HEK293 (cell line): ENCODE data around the gene MLLT1.
A peak's percentile ranks its signal among the peaks of the same experiment; 100 is the strongest.

Source experiments
- CTCF ChIA-PET: fragments of 350-600 bp; formaldehyde crosslinking; extraction: SDS; loops from one replicate; lab custom pipeline; 2021; ENCODE audit warnings: antibody characterized with exemption; lab: Yijun Ruan, JAX
- POLR2A ChIA-PET: fragments of 300-600 bp; formaldehyde crosslinking; extraction: SDS; loops from one replicate; lab custom pipeline; 2020; ENCODE audit warnings: antibody characterized with exemption, inconsistent platforms; lab: Yijun Ruan, JAX
- H3K27ac ChIP-seq: fragments of 200-500 bp; sonication (Bioruptor generic); 2 replicates; pipeline ENCODE4 v1.5.1; 2014; ENCODE audit warnings: low read depth, low read length, control low read depth, inconsistent platforms; ENCODE audit errors: extremely low read depth
- H3K36me3 ChIP-seq, 2 experiments: fragments of 200-500 bp in 1 of 2; sonication (Bioruptor generic) in 1 of 2; 1 replicate in 1 of 2; 2 replicates in 1 of 2; pipeline ENCODE4 v1.5.1; 2014 to 2017; ENCODE audit warnings: inconsistent platforms in 2 of 2, low read length in 2 of 2; ENCODE audit not compliant: control insufficient read depth in 2 of 2, insufficient read depth in 1 of 2
- H3K4me1 ChIP-seq: fragments of 200-500 bp; sonication (Bioruptor generic); 2 replicates; pipeline ENCODE4 v1.5.1; 2014; ENCODE audit warnings: mild to moderate bottlenecking, low read length, inconsistent platforms; ENCODE audit not compliant: control insufficient read depth, insufficient read depth
- H3K4me3 ChIP-seq: 2 replicates; pipeline ENCODE4 v1.5.1; 2011; ENCODE audit warnings: low read depth, mild to moderate bottlenecking, control low read depth, low read length, moderate library complexity
- H3K9me3 ChIP-seq: fragments of 200-500 bp; sonication (Bioruptor generic); 2 replicates; pipeline ENCODE4 v1.5.1; 2014; ENCODE audit warnings: low read depth, low read length, inconsistent platforms; ENCODE audit not compliant: control insufficient read depth, insufficient read depth
- GLIS1 ChIP-seq: fragments of 450-650 bp; formaldehyde crosslinking; IDR thresholded peaks from 2 replicates; pipeline ENCODE4 v1.5.1; 2016; ENCODE audit warnings: missing biosample characterization, missing genetic modification characterization
- IKZF3 ChIP-seq: fragments of 450-650 bp; IDR thresholded peaks from 2 replicates; pipeline ENCODE4 v1.5.0; 2018; ENCODE audit warnings: missing biosample characterization, mild to moderate bottlenecking, missing genetic modification characterization, moderate library complexity
- RBAK ChIP-seq: fragments of 450-650 bp; formaldehyde crosslinking; IDR thresholded peaks from 2 replicates; pipeline ENCODE4 v1.5.1; 2016; ENCODE audit warnings: missing biosample characterization, missing genetic modification characterization
- REPIN1 ChIP-seq: fragments of 450-650 bp; formaldehyde crosslinking; IDR thresholded peaks from 2 replicates; pipeline ENCODE4 v1.5.1; 2017; ENCODE audit warnings: missing biosample characterization, missing genetic modification characterization, low read depth
- SALL2 ChIP-seq: fragments of 450-650 bp; formaldehyde crosslinking; IDR thresholded peaks from 2 replicates; pipeline ENCODE4 v1.5.0; 2017; ENCODE audit warnings: missing biosample characterization, mild to moderate bottlenecking, missing genetic modification characterization, borderline replicate concordance
- SP3 ChIP-seq: fragments of 450-650 bp; formaldehyde crosslinking; IDR thresholded peaks from 2 replicates; pipeline ENCODE4 v1.5.1; 2016; ENCODE audit warnings: missing biosample characterization, missing genetic modification characterization
- YY1 ChIP-seq: fragments of 450-650 bp; formaldehyde crosslinking; IDR thresholded peaks from 2 replicates; pipeline ENCODE4 v1.5.1; 2018; ENCODE audit warnings: missing biosample characterization, missing genetic modification characterization
- ZBTB1 ChIP-seq: fragments of 450-650 bp; formaldehyde crosslinking; IDR thresholded peaks from 2 replicates; pipeline ENCODE4 v1.5.1; 2016; ENCODE audit warnings: missing biosample characterization, missing genetic modification characterization
- ZBTB17 ChIP-seq: fragments of 450-650 bp; formaldehyde crosslinking; IDR thresholded peaks from 2 replicates; pipeline ENCODE4 v1.5.1; 2016; ENCODE audit warnings: missing biosample characterization, missing genetic modification characterization
- ZFHX2 ChIP-seq: fragments of 450-650 bp; formaldehyde crosslinking; conservative IDR thresholded peaks from 2 replicates; pipeline ENCODE4 v1.5.1; 2016; ENCODE audit warnings: missing biosample characterization, missing genetic modification characterization
- ZNF112 ChIP-seq: fragments of 450-650 bp; formaldehyde crosslinking; IDR thresholded peaks from 2 replicates; pipeline ENCODE4 v1.5.0; 2017; ENCODE audit warnings: missing biosample characterization, missing genetic modification characterization
- ZNF114 ChIP-seq: fragments of 450-650 bp; formaldehyde crosslinking; IDR thresholded peaks from 2 replicates; pipeline ENCODE4 v1.5.0; 2017; ENCODE audit warnings: missing biosample characterization, missing genetic modification characterization
- ZNF121 ChIP-seq: fragments of 450-650 bp; formaldehyde crosslinking; IDR thresholded peaks from 2 replicates; pipeline ENCODE4 v1.5.1; 2016; ENCODE audit warnings: missing biosample characterization, missing genetic modification characterization
- ZNF155 ChIP-seq: fragments of 450-650 bp; formaldehyde crosslinking; IDR thresholded peaks from 2 replicates; pipeline ENCODE4 v1.5.1; 2016; ENCODE audit warnings: missing biosample characterization, missing genetic modification characterization
- ZNF16 ChIP-seq: fragments of 450-650 bp; formaldehyde crosslinking; IDR thresholded peaks from 2 replicates; pipeline ENCODE4 v1.5.1; 2016; ENCODE audit warnings: low read depth, missing biosample characterization, missing genetic modification characterization
- ZNF223 ChIP-seq: fragments of 450-650 bp; formaldehyde crosslinking; IDR thresholded peaks from 2 replicates; pipeline ENCODE4 v1.5.1; 2016; ENCODE audit warnings: missing biosample characterization, missing genetic modification characterization
- ZNF354C ChIP-seq: fragments of 450-650 bp; formaldehyde crosslinking; IDR thresholded peaks from 2 replicates; pipeline ENCODE4 v1.5.1; 2016; ENCODE audit warnings: missing biosample characterization, missing genetic modification characterization, low read depth, borderline replicate concordance
- ZNF366 ChIP-seq: fragments of 450-650 bp; formaldehyde crosslinking; conservative IDR thresholded peaks from 2 replicates; pipeline ENCODE4 v1.5.1; 2016; ENCODE audit warnings: missing biosample characterization, missing genetic modification characterization
- ZNF433 ChIP-seq: fragments of 450-650 bp; formaldehyde crosslinking; IDR thresholded peaks from 2 replicates; pipeline ENCODE4 v1.5.1; 2016; ENCODE audit warnings: missing biosample characterization, missing genetic modification characterization, low read depth
- ZNF530 ChIP-seq: fragments of 450-650 bp; formaldehyde crosslinking; IDR thresholded peaks from 2 replicates; pipeline ENCODE4 v1.5.1; 2016; ENCODE audit warnings: low read depth, missing biosample characterization, missing genetic modification characterization
- ZNF561 ChIP-seq: fragments of 450-650 bp; IDR thresholded peaks from 2 replicates; pipeline ENCODE4 v1.5.1; 2018; ENCODE audit warnings: missing biosample characterization, missing genetic modification characterization, borderline replicate concordance
- ZNF624 ChIP-seq: fragments of 450-650 bp; formaldehyde crosslinking; IDR thresholded peaks from 2 replicates; pipeline ENCODE4 v1.5.1; 2017; ENCODE audit warnings: missing biosample characterization, missing genetic modification characterization
- ZNF626 ChIP-seq: fragments of 450-650 bp; sonication (Bioruptor Pico); formaldehyde crosslinking; IDR thresholded peaks from 2 replicates; pipeline ENCODE4 v1.5.1; 2018; ENCODE audit warnings: missing biosample characterization, missing genetic modification characterization, inconsistent platforms
- ZNF670 ChIP-seq: fragments of 450-650 bp; formaldehyde crosslinking; IDR thresholded peaks from 2 replicates; pipeline ENCODE4 v1.5.1; 2016; ENCODE audit warnings: missing biosample characterization, missing genetic modification characterization, low read depth
- ZNF837 ChIP-seq: fragments of 450-650 bp; formaldehyde crosslinking; IDR thresholded peaks from 2 replicates; pipeline ENCODE4 v1.5.1; 2016; ENCODE audit warnings: missing biosample characterization, missing genetic modification characterization
- ZXDB ChIP-seq: fragments of 450-650 bp; formaldehyde crosslinking; IDR thresholded peaks from 2 replicates; pipeline ENCODE4 v1.5.1; 2016; ENCODE audit warnings: missing biosample characterization, missing genetic modification characterization
- TF ChIP-seq, protein P1 (sequence below): fragments of 450-650 bp; formaldehyde crosslinking; optimal IDR thresholded peaks from 2 replicates; pipeline ENCODE3; 2016; ENCODE audit warnings: missing biosample characterization, mild to moderate bottlenecking, missing genetic modification characterization
- TF ChIP-seq, protein P2 (sequence below): sonication (generic); formaldehyde crosslinking; IDR thresholded peaks from 2 replicates; pipeline ENCODE4 v1.8.1; 2022; ENCODE audit warnings: mild to moderate bottlenecking, moderate library complexity, missing genetic modification reagents
- TF ChIP-seq, protein P3 (sequence below): fragments of 450-650 bp; formaldehyde crosslinking; IDR thresholded peaks from 2 replicates; pipeline ENCODE4 v1.5.1; 2016; ENCODE audit warnings: missing biosample characterization, missing genetic modification characterization

The MLLT1 gene

DNA sequence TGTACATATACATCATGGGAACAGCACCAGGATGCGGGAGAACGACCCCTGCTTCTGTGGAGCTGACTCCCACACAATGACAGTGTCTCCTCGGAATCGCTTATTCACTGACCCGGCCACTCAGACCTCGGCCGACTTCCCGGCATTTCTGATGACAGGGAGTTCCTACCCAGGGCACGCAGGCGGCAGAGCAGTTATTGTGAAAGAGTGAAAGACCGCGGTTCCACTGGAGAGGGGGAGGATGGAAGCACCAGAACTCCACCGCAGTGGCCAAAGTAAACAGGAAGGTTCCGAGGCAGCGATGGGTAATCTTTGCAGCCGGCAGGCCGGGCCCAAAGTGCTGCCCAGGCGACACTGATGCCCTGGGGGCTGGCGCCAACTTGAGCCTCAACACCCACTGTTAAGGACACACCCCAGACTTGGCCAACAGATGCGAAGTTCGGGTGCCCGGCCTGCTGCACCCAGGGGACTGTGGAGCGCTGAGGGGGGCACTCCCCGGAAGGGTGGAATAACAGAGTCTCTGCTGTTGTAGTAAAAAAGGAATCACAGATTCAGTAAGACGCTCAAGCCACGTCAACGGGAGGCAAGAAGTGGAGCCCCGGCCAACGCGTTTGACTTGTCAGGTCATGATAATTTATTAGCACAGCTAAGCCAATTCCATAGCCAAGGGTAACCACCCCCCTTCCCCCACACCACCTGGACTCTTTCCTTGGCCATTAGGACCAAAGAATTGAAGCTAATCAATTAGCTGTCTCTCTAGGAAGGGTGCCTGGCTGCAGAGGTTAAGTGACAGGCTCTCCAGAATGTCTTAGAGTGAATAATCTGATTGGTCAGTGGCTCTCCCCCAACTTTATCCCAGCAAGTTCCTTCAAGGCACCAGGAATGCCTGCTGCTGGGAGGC, 5.8 kb downstream of the MLLT1 start (continued):
- TF ChIP-seq ZNF530 (tag by site-specific recombination) (no peak), ZNF16 (tag by site-specific recombination) (no peak), ZNF624 (no peak), ZNF354C (tag by site-specific recombination) (no peak), ZNF114 (tag by site-specific recombination) (no peak), ZNF837 (tag by site-specific recombination) (no peak), SP3 (no peak), ZFHX2 (peak; percentile 14; the same call in 1 of the 2 replicates), ZNF626 (tag by site-specific recombination) (no peak), ZNF670 (no peak), ZXDB (tag by site-specific recombination) (no peak), ZNF121 (no peak), ZNF366 (tag by site-specific recombination) (no peak), ZNF223 (tag by site-specific recombination) (no peak), ZBTB1 (tag by site-specific recombination) (no peak), RBAK (tag by site-specific recombination) (no peak), GLIS1 (tag by site-specific recombination) (peak; percentile 84)
- TF ChIP-seq, protein P1, sequence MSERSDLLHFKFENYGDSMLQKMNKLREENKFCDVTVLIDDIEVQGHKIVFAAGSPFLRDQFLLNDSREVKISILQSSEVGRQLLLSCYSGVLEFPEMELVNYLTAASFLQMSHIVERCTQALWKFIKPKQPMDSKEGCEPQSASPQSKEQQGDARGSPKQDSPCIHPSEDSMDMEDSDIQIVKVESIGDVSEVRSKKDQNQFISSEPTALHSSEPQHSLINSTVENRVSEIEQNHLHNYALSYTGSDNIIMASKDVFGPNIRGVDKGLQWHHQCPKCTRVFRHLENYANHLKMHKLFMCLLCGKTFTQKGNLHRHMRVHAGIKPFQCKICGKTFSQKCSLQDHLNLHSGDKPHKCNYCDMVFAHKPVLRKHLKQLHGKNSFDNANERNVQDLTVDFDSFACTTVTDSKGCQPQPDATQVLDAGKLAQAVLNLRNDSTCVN (tag by site-specific recombination) = no peak
- TF ChIP-seq, protein P2, sequence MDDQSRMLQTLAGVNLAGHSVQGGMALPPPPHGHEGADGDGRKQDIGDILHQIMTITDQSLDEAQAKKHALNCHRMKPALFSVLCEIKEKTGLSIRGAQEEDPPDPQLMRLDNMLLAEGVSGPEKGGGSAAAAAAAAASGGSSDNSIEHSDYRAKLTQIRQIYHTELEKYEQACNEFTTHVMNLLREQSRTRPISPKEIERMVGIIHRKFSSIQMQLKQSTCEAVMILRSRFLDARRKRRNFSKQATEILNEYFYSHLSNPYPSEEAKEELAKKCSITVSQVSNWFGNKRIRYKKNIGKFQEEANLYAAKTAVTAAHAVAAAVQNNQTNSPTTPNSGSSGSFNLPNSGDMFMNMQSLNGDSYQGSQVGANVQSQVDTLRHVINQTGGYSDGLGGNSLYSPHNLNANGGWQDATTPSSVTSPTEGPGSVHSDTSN (CRISPR knock-in tag) = no peak

DNA sequence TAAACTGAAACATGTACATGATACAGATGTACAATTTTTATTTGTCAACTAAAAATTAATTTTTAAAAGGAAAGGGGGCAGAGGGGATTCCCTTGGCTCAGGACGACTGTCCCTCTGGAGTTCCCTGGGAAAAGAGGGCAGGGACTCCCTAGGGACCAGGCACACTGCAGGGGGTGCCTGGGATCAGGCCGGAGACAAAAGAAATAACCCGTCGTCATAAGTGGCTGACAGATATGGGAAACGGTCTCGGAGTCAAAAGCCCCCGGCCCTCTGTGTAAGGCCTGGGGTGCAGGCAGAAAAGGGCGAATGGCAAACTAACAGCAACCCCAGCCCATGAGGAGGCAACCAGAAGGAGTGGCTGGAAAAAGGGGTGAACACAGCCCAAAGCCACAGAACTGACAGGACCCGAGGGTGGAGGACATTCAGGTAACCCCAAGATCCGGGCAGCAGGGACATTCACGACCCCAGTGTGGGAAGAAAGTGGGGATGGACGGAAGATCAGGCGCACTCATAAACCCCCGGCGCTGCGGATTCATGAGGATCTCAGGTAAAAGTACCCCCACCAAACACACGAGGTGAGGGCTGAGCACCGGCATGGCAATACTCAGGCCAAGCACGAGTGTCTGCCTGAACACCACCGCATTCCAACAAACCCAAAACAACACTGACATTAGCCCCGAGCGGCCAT, 6.7 kb downstream of the MLLT1 start:
- peaks cover 23% of the 10 kb centered on the region for H3K4me1 ChIP-seq
- peaks cover 4 to 39% of the 10 kb centered on the region in 2 experiments; a peak in 1 of 3 replicates for H3K36me3 ChIP-seq
- no peaks in the 10 kb centered on the region for H3K9me3 ChIP-seq
- no peak overlapping the region; the same call in 1 of the 2 replicates for H3K27ac ChIP-seq
- TF ChIP-seq IKZF3 (tag by site-specific recombination) (peak; percentile 67), ZNF112 (tag by site-specific recombination) (no peak), GLIS1 (tag by site-specific recombination) (peak; percentile 72)
- POLR2A ChIA-PET = no interaction called here
- CTCF ChIA-PET = no interaction called here
- H3K4me3 ChIP-seq = no peak overlapping the region

DNA sequence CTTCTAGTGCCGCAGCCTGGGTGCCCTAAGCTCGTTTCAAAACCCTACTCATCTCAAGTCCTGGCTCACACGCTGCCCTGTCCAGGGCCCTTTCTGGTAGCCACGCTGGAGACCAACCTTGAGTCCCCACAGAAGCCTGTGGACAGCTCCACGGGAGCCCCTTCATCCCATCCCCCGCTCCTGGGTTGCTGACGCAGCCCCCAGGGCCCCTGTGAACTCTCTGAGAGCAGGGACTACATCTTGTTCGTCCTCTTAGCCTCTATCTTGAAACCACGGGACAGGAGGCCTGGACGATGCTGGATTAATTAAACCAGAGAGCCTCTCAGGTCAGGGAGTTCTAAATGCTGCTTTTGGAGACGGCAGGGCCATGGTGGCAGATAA, 7.4 kb downstream of the MLLT1 start:
- H3K9me3 ChIP-seq = no peaks in the 10 kb centered on the region
- H3K36me3 ChIP-seq = peaks cover 7 to 39% of the 10 kb centered on the region in 2 experiments; a peak in 2 of 3 replicates
- CTCF ChIA-PET = interaction anchor here (1.4 kb wide), 1 partner anchor 12 kb away, joined by 5 read pairs; no protein-coding TSS in a partner anchor
- H3K27ac ChIP-seq = no peak overlapping the region
- POLR2A ChIA-PET = no interaction called here
- H3K4me3 ChIP-seq = no peak overlapping the region
- H3K4me1 ChIP-seq = peaks cover 23% of the 10 kb centered on the region
- TF ChIP-seq ZNF155 = no peak
- TF ChIP-seq ZNF223 (tag by site-specific recombination) = no peak
- TF ChIP-seq, protein P3, sequence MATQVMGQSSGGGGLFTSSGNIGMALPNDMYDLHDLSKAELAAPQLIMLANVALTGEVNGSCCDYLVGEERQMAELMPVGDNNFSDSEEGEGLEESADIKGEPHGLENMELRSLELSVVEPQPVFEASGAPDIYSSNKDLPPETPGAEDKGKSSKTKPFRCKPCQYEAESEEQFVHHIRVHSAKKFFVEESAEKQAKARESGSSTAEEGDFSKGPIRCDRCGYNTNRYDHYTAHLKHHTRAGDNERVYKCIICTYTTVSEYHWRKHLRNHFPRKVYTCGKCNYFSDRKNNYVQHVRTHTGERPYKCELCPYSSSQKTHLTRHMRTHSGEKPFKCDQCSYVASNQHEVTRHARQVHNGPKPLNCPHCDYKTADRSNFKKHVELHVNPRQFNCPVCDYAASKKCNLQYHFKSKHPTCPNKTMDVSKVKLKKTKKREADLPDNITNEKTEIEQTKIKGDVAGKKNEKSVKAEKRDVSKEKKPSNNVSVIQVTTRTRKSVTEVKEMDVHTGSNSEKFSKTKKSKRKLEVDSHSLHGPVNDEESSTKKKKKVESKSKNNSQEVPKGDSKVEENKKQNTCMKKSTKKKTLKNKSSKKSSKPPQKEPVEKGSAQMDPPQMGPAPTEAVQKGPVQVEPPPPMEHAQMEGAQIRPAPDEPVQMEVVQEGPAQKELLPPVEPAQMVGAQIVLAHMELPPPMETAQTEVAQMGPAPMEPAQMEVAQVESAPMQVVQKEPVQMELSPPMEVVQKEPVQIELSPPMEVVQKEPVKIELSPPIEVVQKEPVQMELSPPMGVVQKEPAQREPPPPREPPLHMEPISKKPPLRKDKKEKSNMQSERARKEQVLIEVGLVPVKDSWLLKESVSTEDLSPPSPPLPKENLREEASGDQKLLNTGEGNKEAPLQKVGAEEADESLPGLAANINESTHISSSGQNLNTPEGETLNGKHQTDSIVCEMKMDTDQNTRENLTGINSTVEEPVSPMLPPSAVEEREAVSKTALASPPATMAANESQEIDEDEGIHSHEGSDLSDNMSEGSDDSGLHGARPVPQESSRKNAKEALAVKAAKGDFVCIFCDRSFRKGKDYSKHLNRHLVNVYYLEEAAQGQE (tag by site-specific recombination) = peak; percentile 64; the same call in 1 of the 2 replicates
- no peak for TF ChIP-seq SALL2 (tag by site-specific recombination)
- no peak for TF ChIP-seq YY1 (tag by site-specific recombination)
- peak; percentile 42; the same call in 1 of the 2 replicates for TF ChIP-seq ZBTB17
- TF ChIP-seq ZNF561 (tag by site-specific recombination) = no peak
- no peak for TF ChIP-seq ZNF433 (tag by site-specific recombination)
- TF ChIP-seq REPIN1 = no peak
